ENCODE data around the gene AACS.

DNA sequence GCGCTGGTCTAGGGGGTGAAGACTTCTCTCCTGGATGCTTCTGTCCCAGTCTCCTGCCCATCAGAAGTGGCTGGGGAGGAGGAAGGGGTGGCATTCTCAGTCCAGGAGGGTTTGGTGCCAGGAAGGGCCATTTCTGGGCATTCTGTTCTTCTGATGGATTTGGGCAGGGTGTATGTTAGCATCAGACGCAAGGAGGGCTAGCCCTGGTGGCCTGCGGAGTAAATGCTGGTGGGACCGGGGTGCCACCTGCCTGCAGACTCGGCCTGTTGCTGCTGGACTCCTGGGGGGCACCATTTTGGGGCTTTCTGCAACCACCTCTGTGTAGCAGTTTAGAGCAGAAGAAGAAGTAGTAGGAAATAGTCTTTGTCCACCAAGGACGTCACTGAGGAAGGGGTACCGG is 31.7 kb downstream of the AACS start:
- TF ChIP-seq, protein P1, sequence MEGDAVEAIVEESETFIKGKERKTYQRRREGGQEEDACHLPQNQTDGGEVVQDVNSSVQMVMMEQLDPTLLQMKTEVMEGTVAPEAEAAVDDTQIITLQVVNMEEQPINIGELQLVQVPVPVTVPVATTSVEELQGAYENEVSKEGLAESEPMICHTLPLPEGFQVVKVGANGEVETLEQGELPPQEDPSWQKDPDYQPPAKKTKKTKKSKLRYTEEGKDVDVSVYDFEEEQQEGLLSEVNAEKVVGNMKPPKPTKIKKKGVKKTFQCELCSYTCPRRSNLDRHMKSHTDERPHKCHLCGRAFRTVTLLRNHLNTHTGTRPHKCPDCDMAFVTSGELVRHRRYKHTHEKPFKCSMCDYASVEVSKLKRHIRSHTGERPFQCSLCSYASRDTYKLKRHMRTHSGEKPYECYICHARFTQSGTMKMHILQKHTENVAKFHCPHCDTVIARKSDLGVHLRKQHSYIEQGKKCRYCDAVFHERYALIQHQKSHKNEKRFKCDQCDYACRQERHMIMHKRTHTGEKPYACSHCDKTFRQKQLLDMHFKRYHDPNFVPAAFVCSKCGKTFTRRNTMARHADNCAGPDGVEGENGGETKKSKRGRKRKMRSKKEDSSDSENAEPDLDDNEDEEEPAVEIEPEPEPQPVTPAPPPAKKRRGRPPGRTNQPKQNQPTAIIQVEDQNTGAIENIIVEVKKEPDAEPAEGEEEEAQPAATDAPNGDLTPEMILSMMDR (IDR thresholded peaks at IDR 0.05; ENCODE audit: insufficient read depth, low read length) = no peak
- TF ChIP-seq POLR2AphosphoS5 (IDR thresholded peaks at IDR 0.05; ENCODE audit: low read depth) = no peak

All from HL-60 (cell line).